ENCODE results near the gene TNFAIP8.

DNA sequence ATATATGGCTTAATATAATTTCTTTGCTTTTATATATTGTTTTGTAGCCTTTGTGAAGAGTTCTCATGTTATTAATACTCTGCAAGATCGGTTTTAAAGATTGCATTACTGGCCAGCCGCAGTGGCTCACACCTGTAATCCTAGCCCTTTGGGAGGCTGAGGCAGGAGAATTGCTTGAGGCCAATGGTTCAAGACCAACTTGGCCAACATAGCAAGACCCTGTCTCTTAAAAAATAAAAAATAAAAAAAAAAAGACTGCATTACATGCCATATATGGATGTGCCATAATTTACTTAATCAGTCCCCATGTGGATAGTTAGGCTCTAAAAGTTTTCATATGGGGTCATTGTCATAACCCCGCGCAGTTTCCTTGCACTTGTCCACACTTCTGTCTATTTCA is 31.0 kb upstream of the TNFAIP8 start:
- TF ChIP-seq REST (IDR thresholded peaks at IDR 0.05; ENCODE audit: low read depth, low read length) (no peak), ELF1 (IDR thresholded peaks at IDR 0.05) (no peak), EP300 (IDR thresholded peaks at IDR 0.05; ENCODE audit: borderline replicate concordance in 1 of 2, low read depth in 1 of 2, low read length in 1 of 2) (no peak), YY1 (IDR thresholded peaks at IDR 0.05; ENCODE audit: low read depth) (no peak), RFX5 (IDR thresholded peaks at IDR 0.05; ENCODE audit: low read length) (no peak), SMC3 (IDR thresholded peaks at IDR 0.05; ENCODE audit: low read depth, low read length) (no peak), TAF1 (IDR thresholded peaks at IDR 0.05; ENCODE audit: borderline replicate concordance, low read depth, low read length) (no peak)
- TF ChIP-seq, protein P1, sequence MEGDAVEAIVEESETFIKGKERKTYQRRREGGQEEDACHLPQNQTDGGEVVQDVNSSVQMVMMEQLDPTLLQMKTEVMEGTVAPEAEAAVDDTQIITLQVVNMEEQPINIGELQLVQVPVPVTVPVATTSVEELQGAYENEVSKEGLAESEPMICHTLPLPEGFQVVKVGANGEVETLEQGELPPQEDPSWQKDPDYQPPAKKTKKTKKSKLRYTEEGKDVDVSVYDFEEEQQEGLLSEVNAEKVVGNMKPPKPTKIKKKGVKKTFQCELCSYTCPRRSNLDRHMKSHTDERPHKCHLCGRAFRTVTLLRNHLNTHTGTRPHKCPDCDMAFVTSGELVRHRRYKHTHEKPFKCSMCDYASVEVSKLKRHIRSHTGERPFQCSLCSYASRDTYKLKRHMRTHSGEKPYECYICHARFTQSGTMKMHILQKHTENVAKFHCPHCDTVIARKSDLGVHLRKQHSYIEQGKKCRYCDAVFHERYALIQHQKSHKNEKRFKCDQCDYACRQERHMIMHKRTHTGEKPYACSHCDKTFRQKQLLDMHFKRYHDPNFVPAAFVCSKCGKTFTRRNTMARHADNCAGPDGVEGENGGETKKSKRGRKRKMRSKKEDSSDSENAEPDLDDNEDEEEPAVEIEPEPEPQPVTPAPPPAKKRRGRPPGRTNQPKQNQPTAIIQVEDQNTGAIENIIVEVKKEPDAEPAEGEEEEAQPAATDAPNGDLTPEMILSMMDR (IDR thresholded peaks at IDR 0.05) = no peak
- TF ChIP-seq, protein P2, sequence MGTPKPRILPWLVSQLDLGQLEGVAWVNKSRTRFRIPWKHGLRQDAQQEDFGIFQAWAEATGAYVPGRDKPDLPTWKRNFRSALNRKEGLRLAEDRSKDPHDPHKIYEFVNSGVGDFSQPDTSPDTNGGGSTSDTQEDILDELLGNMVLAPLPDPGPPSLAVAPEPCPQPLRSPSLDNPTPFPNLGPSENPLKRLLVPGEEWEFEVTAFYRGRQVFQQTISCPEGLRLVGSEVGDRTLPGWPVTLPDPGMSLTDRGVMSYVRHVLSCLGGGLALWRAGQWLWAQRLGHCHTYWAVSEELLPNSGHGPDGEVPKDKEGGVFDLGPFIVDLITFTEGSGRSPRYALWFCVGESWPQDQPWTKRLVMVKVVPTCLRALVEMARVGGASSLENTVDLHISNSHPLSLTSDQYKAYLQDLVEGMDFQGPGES (IDR thresholded peaks at IDR 0.05; ENCODE audit: low read depth, low read length) = no peak

All from SK-N-SH (cell line).